GM23338 (cell line): Measurements from ENCODE around the gene MTPN. TPM values are rescaled to one million over a fixed set of nuclear protein-coding genes. Genes with fewer than 3 reads are reported as not detected.

Experiments used
- ATAC-seq: fragments of 200-7000 bp; cut with Tn5 transposase; 3 replicates; pipeline ENCODE4 v1.9.1; 2020
- DNase-seq: peaks from one replicate; pipeline ENCODE4 v3.0.0-alpha.2; 2015; ENCODE audit warnings: low spot score
- H2AFZ ChIP-seq: fragments of 200-600 bp; sonication (generic); 2 replicates; pipeline ENCODE4 v1.8.0; 2016; ENCODE audit warnings: antibody characterized with exemption, mild to moderate bottlenecking, moderate library complexity
- H3F3A ChIP-seq: fragments of 200-600 bp; sonication (generic); replicated peaks from 2 replicates; pipeline ENCODE4 v1.8.0; 2017; ENCODE audit warnings: antibody characterized with exemption, mixed run types, low read depth
- H3K27ac ChIP-seq: fragments of 200-600 bp; sonication (generic); 2 replicates; pipeline ENCODE4 v1.6.1; 2016; ENCODE audit warnings: low read depth
- H3K27me3 ChIP-seq: fragments of 200-600 bp; sonication (generic); 2 replicates; pipeline ENCODE4 v1.8.0; 2016; ENCODE audit warnings: mild to moderate bottlenecking, mixed run types, moderate library complexity; ENCODE audit not compliant: insufficient read depth
- H3K36me3 ChIP-seq: fragments of 200-600 bp; sonication (generic); 2 replicates; pipeline ENCODE4 v1.8.0; 2016; ENCODE audit warnings: mild to moderate bottlenecking; ENCODE audit not compliant: insufficient read depth
- H3K4me1 ChIP-seq: fragments of 200-600 bp; sonication (generic); 2 replicates; pipeline ENCODE4 v1.8.0; 2016; ENCODE audit warnings: mild to moderate bottlenecking, moderate library complexity; ENCODE audit not compliant: insufficient read depth
- H3K4me2 ChIP-seq: fragments of 200-600 bp; sonication (generic); 2 replicates; pipeline ENCODE4 v1.7.1; 2017; ENCODE audit warnings: mixed run types
- H3K4me3 ChIP-seq: fragments of 200-600 bp; sonication (generic); 2 replicates; pipeline ENCODE4 v1.6.1; 2016; ENCODE audit warnings: mixed run types
- H3K79me2 ChIP-seq: fragments of 200-600 bp; sonication (generic); replicated peaks from 2 replicates; pipeline ENCODE4 v1.8.0; 2017; ENCODE audit warnings: mild to moderate bottlenecking; ENCODE audit not compliant: insufficient read depth
- H3K9me2 ChIP-seq: fragments of 200-600 bp; sonication (generic); 2 replicates; pipeline ENCODE4 v1.8.0; 2017; ENCODE audit not compliant: insufficient read depth
- H4K20me1 ChIP-seq: fragments of 200-600 bp; sonication (generic); replicated peaks from 2 replicates; pipeline ENCODE4 v1.8.0; 2017; ENCODE audit warnings: mild to moderate bottlenecking; ENCODE audit not compliant: insufficient read depth
- H3K27ac Mint-ChIP-seq: 2 replicates; pipeline ENCODE4 v1.8.0; 2020; ENCODE audit warnings: inconsistent platforms, mild to moderate bottlenecking, moderate library complexity, mixed read lengths
- H3K27me3 Mint-ChIP-seq: 3 replicates; pipeline ENCODE4 v1.8.0; 2022; ENCODE audit warnings: low read depth, mild to moderate bottlenecking, moderate library complexity, mixed read lengths, inconsistent platforms; ENCODE audit not compliant: insufficient read depth, poor library complexity
- H3K36me3 Mint-ChIP-seq: 3 replicates; pipeline ENCODE4 v1.8.0; 2021; ENCODE audit warnings: low read depth, mild to moderate bottlenecking, inconsistent platforms, moderate library complexity, mixed read lengths
- H3K4me1 Mint-ChIP-seq: 3 replicates; pipeline ENCODE4 v1.8.0; 2020; ENCODE audit warnings: mild to moderate bottlenecking, inconsistent platforms, mixed read lengths
- H3K4me3 Mint-ChIP-seq: 3 replicates; pipeline ENCODE4 v1.8.0; 2021; ENCODE audit warnings: moderate library complexity, mild to moderate bottlenecking, inconsistent platforms, mixed read lengths
- H3K9me3 Mint-ChIP-seq: 3 replicates; pipeline ENCODE4 v1.8.0; 2020; ENCODE audit warnings: moderate library complexity, mild to moderate bottlenecking, inconsistent platforms, mixed read lengths
- EZH2 ChIP-seq: fragments of 200-600 bp; sonication (generic); IDR thresholded peaks from one replicate; pipeline ENCODE4 v1.8.0; 2017; ENCODE audit warnings: antibody characterized with exemption, mild to moderate bottlenecking, low read depth; ENCODE audit not compliant: unreplicated experiment
- EZH2phosphoT487 ChIP-seq: fragments of 200-600 bp; sonication (generic); IDR thresholded peaks from one replicate; pipeline ENCODE4 v1.8.1; 2018; ENCODE audit warnings: antibody characterized with exemption; ENCODE audit not compliant: unreplicated experiment
- JUNB ChIP-seq: IDR thresholded peaks from one replicate; pipeline ENCODE4 v1.6.1; 2016; ENCODE audit warnings: antibody characterized with exemption; ENCODE audit not compliant: unreplicated experiment
- NANOG ChIP-seq: IDR thresholded peaks from 2 replicates; pipeline ENCODE4 v1.6.1; 2016; ENCODE audit warnings: antibody characterized with exemption, borderline replicate concordance
- POLR2AphosphoS5 ChIP-seq: IDR thresholded peaks from 2 replicates; pipeline ENCODE4 v1.6.1; 2016; ENCODE audit warnings: antibody characterized with exemption, low read depth
- ZNF114 ChIP-seq: fragments of 250-450 bp; sonication (Bioruptor Pico); IDR thresholded peaks from 2 replicates; pipeline ENCODE4 v1.5.0; 2020; ENCODE audit warnings: mild to moderate bottlenecking, moderate library complexity
- ZNF462 ChIP-seq: fragments of 250-450 bp; sonication (Bioruptor Pico); IDR thresholded peaks from 2 replicates; pipeline ENCODE4 v1.5.0; 2020; ENCODE audit warnings: mild to moderate bottlenecking, moderate library complexity
- polyA plus RNA-seq: library from polyadenylated mRNA; unstranded; fragments of >200 nt; fragmentation: Nextera tagmentation; extraction: Ambion mirVana; gene quantifications from 2 replicates; pipeline ENCODE4 v1.2.1, GENCODE V29; 2016
- total RNA-seq: library from RNA; depleted of rRNA; stranded (reverse); fragments of >200 nt; shearing (Covaris generic); gene quantifications from 2 replicates; pipeline ENCODE4 v1.2.3, GENCODE V29; 2014
- TF ChIP-seq, protein P1 (sequence below): IDR thresholded peaks from 2 replicates; pipeline ENCODE4 v1.6.1; 2016; ENCODE audit warnings: antibody characterized with exemption
- TF ChIP-seq, protein P2 (sequence below): IDR thresholded peaks from one replicate; pipeline ENCODE4 v1.6.1; 2018; ENCODE audit warnings: antibody characterized with exemption; ENCODE audit not compliant: unreplicated experiment

MTPN gene
- total and polyA plus RNA-seq, 2 experiments from 2014 or later, result 87.7 to 90.3 TPM

GRCh38 chr7:135957627-135958026, 19.5 kb downstream of the MTPN start:
- Histone ChIP-seq H3K4me2 (no peak overlapping the region), H3K4me1 (no peaks in the 10 kb centered on the region), H3F3A (no peaks in the 10 kb centered on the region), H2AFZ (no peak overlapping the region), H3K27me3 (no peaks in the 10 kb centered on the region), H3K36me3 (no peaks in the 10 kb centered on the region), H3K4me3 (no peak overlapping the region), H3K79me2 (peaks cover 95% of the 10 kb centered on the region), H4K20me1 (peaks cover 5% of the 10 kb centered on the region; the same call in 1 of the 2 replicates), H3K9me2 (no peaks in the 10 kb centered on the region), H3K27ac (no peak overlapping the region)
- TF ChIP-seq, protein P1, sequence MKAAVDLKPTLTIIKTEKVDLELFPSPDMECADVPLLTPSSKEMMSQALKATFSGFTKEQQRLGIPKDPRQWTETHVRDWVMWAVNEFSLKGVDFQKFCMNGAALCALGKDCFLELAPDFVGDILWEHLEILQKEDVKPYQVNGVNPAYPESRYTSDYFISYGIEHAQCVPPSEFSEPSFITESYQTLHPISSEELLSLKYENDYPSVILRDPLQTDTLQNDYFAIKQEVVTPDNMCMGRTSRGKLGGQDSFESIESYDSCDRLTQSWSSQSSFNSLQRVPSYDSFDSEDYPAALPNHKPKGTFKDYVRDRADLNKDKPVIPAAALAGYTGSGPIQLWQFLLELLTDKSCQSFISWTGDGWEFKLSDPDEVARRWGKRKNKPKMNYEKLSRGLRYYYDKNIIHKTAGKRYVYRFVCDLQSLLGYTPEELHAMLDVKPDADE, result no peak
- TF ChIP-seq NANOG (no peak), POLR2AphosphoS5 (no peak), JUNB (no peak), ZNF114 (CRISPR knock-in tag) (no peak), ZNF462 (CRISPR knock-in tag) (no peak), EZH2 (no peak), EZH2phosphoT487 (no peak)
- TF ChIP-seq, protein P2, sequence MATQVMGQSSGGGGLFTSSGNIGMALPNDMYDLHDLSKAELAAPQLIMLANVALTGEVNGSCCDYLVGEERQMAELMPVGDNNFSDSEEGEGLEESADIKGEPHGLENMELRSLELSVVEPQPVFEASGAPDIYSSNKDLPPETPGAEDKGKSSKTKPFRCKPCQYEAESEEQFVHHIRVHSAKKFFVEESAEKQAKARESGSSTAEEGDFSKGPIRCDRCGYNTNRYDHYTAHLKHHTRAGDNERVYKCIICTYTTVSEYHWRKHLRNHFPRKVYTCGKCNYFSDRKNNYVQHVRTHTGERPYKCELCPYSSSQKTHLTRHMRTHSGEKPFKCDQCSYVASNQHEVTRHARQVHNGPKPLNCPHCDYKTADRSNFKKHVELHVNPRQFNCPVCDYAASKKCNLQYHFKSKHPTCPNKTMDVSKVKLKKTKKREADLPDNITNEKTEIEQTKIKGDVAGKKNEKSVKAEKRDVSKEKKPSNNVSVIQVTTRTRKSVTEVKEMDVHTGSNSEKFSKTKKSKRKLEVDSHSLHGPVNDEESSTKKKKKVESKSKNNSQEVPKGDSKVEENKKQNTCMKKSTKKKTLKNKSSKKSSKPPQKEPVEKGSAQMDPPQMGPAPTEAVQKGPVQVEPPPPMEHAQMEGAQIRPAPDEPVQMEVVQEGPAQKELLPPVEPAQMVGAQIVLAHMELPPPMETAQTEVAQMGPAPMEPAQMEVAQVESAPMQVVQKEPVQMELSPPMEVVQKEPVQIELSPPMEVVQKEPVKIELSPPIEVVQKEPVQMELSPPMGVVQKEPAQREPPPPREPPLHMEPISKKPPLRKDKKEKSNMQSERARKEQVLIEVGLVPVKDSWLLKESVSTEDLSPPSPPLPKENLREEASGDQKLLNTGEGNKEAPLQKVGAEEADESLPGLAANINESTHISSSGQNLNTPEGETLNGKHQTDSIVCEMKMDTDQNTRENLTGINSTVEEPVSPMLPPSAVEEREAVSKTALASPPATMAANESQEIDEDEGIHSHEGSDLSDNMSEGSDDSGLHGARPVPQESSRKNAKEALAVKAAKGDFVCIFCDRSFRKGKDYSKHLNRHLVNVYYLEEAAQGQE, result no peak
- peaks cover 5% of the 10 kb centered on the region; the same call in 1 of the 3 replicates for H3K36me3 Mint-ChIP-seq
- H3K27ac Mint-ChIP-seq, result no peak overlapping the region
- no peak for ATAC-seq
- no peak for DNase-seq
- no peaks in the 10 kb centered on the region for H3K9me3 Mint-ChIP-seq
- peaks cover 2% of the 10 kb centered on the region for H3K27me3 Mint-ChIP-seq
- H3K4me3 Mint-ChIP-seq, result no peak overlapping the region
- H3K4me1 Mint-ChIP-seq, result no peaks in the 10 kb centered on the region
